K562 (cell line): ENCODE results near the gene ABAT.

Source experiments
- ATF1 ChIP-seq, 2 experiments: fragments of 450-650 bp in 1 of 2; IDR thresholded peaks; 2 replicates each; pipeline ENCODE4 v1.6.1; 2016; ENCODE audit warnings: missing compliant biosample characterization in 1 of 2, missing genetic modification characterization in 1 of 2
- ELF4 ChIP-seq: fragments of 450-650 bp; formaldehyde crosslinking; IDR thresholded peaks from 2 replicates; pipeline ENCODE4 v1.4.0; 2022; ENCODE audit warnings: missing genetic modification characterization
- FOXA1 ChIP-seq: fragments of 450-650 bp; IDR thresholded peaks from 2 replicates; pipeline ENCODE4 v1.6.1; 2016; ENCODE audit warnings: mild to moderate bottlenecking, borderline replicate concordance
- FOXK2 ChIP-seq, 2 experiments: fragments of 450-650 bp; IDR thresholded peaks in 1 of 2; conservative IDR thresholded peaks in 1 of 2; 2 replicates each; pipeline ENCODE4 v1.6.1; 2016; ENCODE audit warnings: low read depth in 2 of 2, mild to moderate bottlenecking in 1 of 2
- GATA2 ChIP-seq: sonication (generic); formaldehyde crosslinking; IDR thresholded peaks from 2 replicates; pipeline ENCODE4 v1.4.0; 2020; ENCODE audit warnings: mild to moderate bottlenecking, missing genetic modification reagents
- KDM5B ChIP-seq: fragments of 200-600 bp; sonication (generic); IDR thresholded peaks from 2 replicates; pipeline ENCODE4 v1.6.1; 2012; ENCODE audit warnings: low read depth, mild to moderate bottlenecking, moderate library complexity, low read length, control low read depth, inconsistent platforms; ENCODE audit not compliant: insufficient replicate concordance
- NFE2L1 ChIP-seq: fragments of 450-650 bp; IDR thresholded peaks from 2 replicates; pipeline ENCODE4 v1.6.1; 2016; ENCODE audit warnings: missing genetic modification characterization, low read depth, mild to moderate bottlenecking, missing compliant biosample characterization, moderate library complexity, borderline replicate concordance
- POLR2G ChIP-seq: fragments of 200-400 bp; formaldehyde crosslinking; IDR thresholded peaks from 2 replicates; pipeline ENCODE4 v1.6.1; 2017; ENCODE audit warnings: low read depth, mild to moderate bottlenecking, antibody characterized with exemption, low read length, moderate library complexity
- RBM39 ChIP-seq: fragments of 200-400 bp; formaldehyde crosslinking; optimal IDR thresholded peaks from 2 replicates; pipeline ENCODE3; 2018; ENCODE audit warnings: low read depth, low read length
- ZNF696 ChIP-seq: fragments of 250-450 bp; sonication (Bioruptor Pico); conservative IDR thresholded peaks from 2 replicates; pipeline ENCODE4 v1.4.0; 2020; ENCODE audit warnings: mild to moderate bottlenecking, moderate library complexity
- ZSCAN29 ChIP-seq: fragments of 450-650 bp; IDR thresholded peaks from 2 replicates; pipeline ENCODE4 v1.6.1; 2017
- TF ChIP-seq, protein P1 (sequence below), 3 experiments: IDR thresholded peaks in 2 of 3; conservative IDR thresholded peaks in 1 of 3; 2 replicates each; pipeline ENCODE4 v1.5.1; 2011 to 2012; ENCODE audit warnings: low read length in 3 of 3, mild to moderate bottlenecking in 3 of 3, control low read depth in 2 of 3, improper control_type of control experiment in 1 of 3, inconsistent platforms in 1 of 3, low read depth in 1 of 3, mixed read lengths in 1 of 3, moderate library complexity in 1 of 3; ENCODE audit not compliant: insufficient read depth in 2 of 3
- TF ChIP-seq, protein P2 (sequence below), 2 experiments: fragments of 450-650 bp; formaldehyde crosslinking in 1 of 2; IDR thresholded peaks; 2 replicates each; pipeline versions ENCODE4 v1.4.0 to v1.6.1; 2014 to 2020; ENCODE audit warnings: mild to moderate bottlenecking in 2 of 2, borderline replicate concordance in 1 of 2, low read depth in 1 of 2
- TF ChIP-seq, protein P3 (sequence below): sonication (generic); formaldehyde crosslinking; IDR thresholded peaks from 2 replicates; pipeline ENCODE4 v1.8.1; 2023; ENCODE audit warnings: mild to moderate bottlenecking, missing genetic modification reagents, moderate library complexity

DNA sequence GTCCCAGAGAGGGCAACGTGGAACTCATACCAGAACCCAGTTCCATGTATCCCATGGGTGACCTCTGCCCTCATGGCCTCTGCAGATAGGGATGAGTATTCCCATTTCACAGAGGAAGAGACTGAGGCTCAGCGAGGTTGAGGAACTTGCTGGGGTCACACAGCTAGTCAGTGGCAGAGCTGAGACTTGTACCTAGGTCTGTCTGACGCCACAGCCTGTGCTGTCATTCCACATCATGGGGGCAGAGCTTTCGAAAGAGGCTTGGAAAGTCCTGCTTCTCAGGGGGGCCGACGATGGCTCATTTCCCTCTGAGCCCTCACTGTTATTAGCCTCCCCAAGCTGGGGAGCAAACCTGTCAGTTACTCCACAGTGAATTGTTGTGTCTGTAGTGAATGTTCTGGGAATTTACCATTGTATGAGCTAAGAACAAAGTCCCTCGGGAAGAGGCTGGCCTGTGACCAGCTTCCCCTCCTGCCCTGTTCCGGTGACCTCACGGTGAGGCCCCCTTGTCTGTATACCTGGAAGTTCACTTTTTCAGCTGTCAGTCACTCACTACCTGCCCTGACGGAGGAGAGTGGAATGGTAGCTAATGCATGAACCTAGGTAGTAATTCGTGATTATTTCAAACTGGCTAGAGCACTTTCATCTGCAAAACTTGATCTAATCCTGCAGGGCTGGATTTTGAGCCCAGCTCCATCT is 44.0 kb upstream of the ABAT start:
- no peak for TF ChIP-seq GATA2 (CRISPR knock-in tag)
- TF ChIP-seq, protein P1, sequence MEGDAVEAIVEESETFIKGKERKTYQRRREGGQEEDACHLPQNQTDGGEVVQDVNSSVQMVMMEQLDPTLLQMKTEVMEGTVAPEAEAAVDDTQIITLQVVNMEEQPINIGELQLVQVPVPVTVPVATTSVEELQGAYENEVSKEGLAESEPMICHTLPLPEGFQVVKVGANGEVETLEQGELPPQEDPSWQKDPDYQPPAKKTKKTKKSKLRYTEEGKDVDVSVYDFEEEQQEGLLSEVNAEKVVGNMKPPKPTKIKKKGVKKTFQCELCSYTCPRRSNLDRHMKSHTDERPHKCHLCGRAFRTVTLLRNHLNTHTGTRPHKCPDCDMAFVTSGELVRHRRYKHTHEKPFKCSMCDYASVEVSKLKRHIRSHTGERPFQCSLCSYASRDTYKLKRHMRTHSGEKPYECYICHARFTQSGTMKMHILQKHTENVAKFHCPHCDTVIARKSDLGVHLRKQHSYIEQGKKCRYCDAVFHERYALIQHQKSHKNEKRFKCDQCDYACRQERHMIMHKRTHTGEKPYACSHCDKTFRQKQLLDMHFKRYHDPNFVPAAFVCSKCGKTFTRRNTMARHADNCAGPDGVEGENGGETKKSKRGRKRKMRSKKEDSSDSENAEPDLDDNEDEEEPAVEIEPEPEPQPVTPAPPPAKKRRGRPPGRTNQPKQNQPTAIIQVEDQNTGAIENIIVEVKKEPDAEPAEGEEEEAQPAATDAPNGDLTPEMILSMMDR (IDR thresholded peaks at IDR 0.05 in 2 of 3, conservative IDR thresholded peaks at IDR 0.05 in 1 of 3; ENCODE audit: insufficient read depth in 2 of 3, low read depth in 1 of 3, low read length in 3 of 3), result no peak
- TF ChIP-seq FOXA1, result no peak
- no peak for TF ChIP-seq NFE2L1
- TF ChIP-seq, protein P2, sequence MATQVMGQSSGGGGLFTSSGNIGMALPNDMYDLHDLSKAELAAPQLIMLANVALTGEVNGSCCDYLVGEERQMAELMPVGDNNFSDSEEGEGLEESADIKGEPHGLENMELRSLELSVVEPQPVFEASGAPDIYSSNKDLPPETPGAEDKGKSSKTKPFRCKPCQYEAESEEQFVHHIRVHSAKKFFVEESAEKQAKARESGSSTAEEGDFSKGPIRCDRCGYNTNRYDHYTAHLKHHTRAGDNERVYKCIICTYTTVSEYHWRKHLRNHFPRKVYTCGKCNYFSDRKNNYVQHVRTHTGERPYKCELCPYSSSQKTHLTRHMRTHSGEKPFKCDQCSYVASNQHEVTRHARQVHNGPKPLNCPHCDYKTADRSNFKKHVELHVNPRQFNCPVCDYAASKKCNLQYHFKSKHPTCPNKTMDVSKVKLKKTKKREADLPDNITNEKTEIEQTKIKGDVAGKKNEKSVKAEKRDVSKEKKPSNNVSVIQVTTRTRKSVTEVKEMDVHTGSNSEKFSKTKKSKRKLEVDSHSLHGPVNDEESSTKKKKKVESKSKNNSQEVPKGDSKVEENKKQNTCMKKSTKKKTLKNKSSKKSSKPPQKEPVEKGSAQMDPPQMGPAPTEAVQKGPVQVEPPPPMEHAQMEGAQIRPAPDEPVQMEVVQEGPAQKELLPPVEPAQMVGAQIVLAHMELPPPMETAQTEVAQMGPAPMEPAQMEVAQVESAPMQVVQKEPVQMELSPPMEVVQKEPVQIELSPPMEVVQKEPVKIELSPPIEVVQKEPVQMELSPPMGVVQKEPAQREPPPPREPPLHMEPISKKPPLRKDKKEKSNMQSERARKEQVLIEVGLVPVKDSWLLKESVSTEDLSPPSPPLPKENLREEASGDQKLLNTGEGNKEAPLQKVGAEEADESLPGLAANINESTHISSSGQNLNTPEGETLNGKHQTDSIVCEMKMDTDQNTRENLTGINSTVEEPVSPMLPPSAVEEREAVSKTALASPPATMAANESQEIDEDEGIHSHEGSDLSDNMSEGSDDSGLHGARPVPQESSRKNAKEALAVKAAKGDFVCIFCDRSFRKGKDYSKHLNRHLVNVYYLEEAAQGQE (IDR thresholded peaks at IDR 0.05; ENCODE audit: borderline replicate concordance), result no peak
- TF ChIP-seq, protein P2 (CRISPR knock-in tag; IDR thresholded peaks at IDR 0.05; ENCODE audit: low read depth), result no peak
- TF ChIP-seq RBM39, result no peak
- no peak for TF ChIP-seq KDM5B
- TF ChIP-seq, protein P3, sequence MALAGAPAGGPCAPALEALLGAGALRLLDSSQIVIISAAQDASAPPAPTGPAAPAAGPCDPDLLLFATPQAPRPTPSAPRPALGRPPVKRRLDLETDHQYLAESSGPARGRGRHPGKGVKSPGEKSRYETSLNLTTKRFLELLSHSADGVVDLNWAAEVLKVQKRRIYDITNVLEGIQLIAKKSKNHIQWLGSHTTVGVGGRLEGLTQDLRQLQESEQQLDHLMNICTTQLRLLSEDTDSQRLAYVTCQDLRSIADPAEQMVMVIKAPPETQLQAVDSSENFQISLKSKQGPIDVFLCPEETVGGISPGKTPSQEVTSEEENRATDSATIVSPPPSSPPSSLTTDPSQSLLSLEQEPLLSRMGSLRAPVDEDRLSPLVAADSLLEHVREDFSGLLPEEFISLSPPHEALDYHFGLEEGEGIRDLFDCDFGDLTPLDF (CRISPR knock-in tag), result no peak
- TF ChIP-seq POLR2G, result no peak
- TF ChIP-seq FOXK2 (conservative IDR thresholded peaks at IDR 0.05 in 1 of 2, IDR thresholded peaks at IDR 0.05 in 1 of 2; ENCODE audit: low read depth in 2 of 2), result no peak
- no peak for TF ChIP-seq ZNF696 (CRISPR knock-in tag)
- no peak for TF ChIP-seq ATF1 (CRISPR knock-in tag; IDR thresholded peaks at IDR 0.05)
- TF ChIP-seq ATF1 (tag; IDR thresholded peaks at IDR 0.05), result no peak
- no peak for TF ChIP-seq ELF4 (CRISPR knock-in tag)
- no peak for TF ChIP-seq ZSCAN29
